Hematopoietic multipotent progenitor cell (in vitro differentiated cells): ENCODE results near the gene MRPL38. TPM values are rescaled to one million over a fixed set of nuclear protein-coding genes. Genes with fewer than 3 reads are reported as not detected.
"Not testable (repeated sequence)": the region's sequence is repeated elsewhere in the genome, so short reads cannot be mapped to it uniquely, and the experiment has no call there.

Source experiments
- DNase-seq, 3 donors: peaks; one replicate each; pipeline ENCODE4 v3.0.0-alpha.2; 2011 to 2015; ENCODE audit warnings: low read depth in 2 of 3, low spot score in 2 of 3
- total RNA-seq: library from RNA; depleted of rRNA; stranded (reverse); fragments of >200 nt; gene quantifications from one replicate; pipeline ENCODE4 v1.2.3, GENCODE V29; 2012

The MRPL38 gene
- total RNA-seq, 1 donor: 48.7 TPM

- DNase-seq: no peak
Observed at GRCh38 chr17:75898065-75898464, 6.6 kb downstream of the MRPL38 start.

GRCh38 chr17:75897160-75898019 is 7.3 kb downstream of the MRPL38 start:
- no peak for DNase-seq

- peak; percentile 62 to 87 (median 82) for DNase-seq
Observed at GRCh38 chr17:75896415-75897159, 8.1 kb downstream of the MRPL38 start, which contains the start of gene TRIM65. TRIM65 (minus strand) TSS chr17:75896951; CDS start chr17:75896937, 14 bp downstream.

GRCh38 chr17:75895370-75896155 is 9.1 kb downstream of the MRPL38 start:
- DNase-seq: no peak

GRCh38 chr17:75894049-75894733 is 10.5 kb downstream of the MRPL38 start:
- DNase-seq: no peak

- no peak for DNase-seq
Observed at GRCh38 chr17:75893305-75894048, 11.2 kb downstream of the MRPL38 start.

- no peak for DNase-seq
Observed at GRCh38 chr17:75892556-75893224, 12.0 kb downstream of the MRPL38 start.

- DNase-seq: no peak
Observed at GRCh38 chr17:75891605-75892555, 12.8 kb downstream of the MRPL38 start.

- no peak for DNase-seq
Observed at GRCh38 chr17:75891022-75891604, 13.6 kb downstream of the MRPL38 start.

GRCh38 chr17:75889454-75889853 is 15.2 kb downstream of the MRPL38 start:
- DNase-seq: peak in 1 of 3 donors; percentile 24

- no peak for DNase-seq
Observed at GRCh38 chr17:75888484-75888883, 16.2 kb downstream of the MRPL38 start.

- not testable (repeated sequence) for DNase-seq
Observed at GRCh38 chr17:75885860-75886259, 18.8 kb downstream of the MRPL38 start.

- no peak for DNase-seq
Observed at GRCh38 chr17:75885431-75885830, 19.3 kb downstream of the MRPL38 start.

GRCh38 chr17:75881678-75882454 is 22.8 kb downstream of the MRPL38 start:
- DNase-seq: no peak

- DNase-seq: no peak
Observed at GRCh38 chr17:75880266-75880665, 24.4 kb downstream of the MRPL38 start.

- DNase-seq: peak in 2 of 3 donors; percentile 69 to 87
Observed at GRCh38 chr17:75878174-75878998, 26.3 kb downstream of the MRPL38 start, which contains the start of gene TRIM47. TRIM47 (minus strand) TSS chr17:75878581; CDS start chr17:75878548, 33 bp downstream.
